ENCODE data around the gene IL17REL. TPM values are rescaled to one million over a fixed set of nuclear protein-coding genes. Genes with fewer than 3 reads are reported as not detected.

The IL17REL gene
- total RNA-seq, 1 experiment from 2014 or later = 0.24 TPM

DNA sequence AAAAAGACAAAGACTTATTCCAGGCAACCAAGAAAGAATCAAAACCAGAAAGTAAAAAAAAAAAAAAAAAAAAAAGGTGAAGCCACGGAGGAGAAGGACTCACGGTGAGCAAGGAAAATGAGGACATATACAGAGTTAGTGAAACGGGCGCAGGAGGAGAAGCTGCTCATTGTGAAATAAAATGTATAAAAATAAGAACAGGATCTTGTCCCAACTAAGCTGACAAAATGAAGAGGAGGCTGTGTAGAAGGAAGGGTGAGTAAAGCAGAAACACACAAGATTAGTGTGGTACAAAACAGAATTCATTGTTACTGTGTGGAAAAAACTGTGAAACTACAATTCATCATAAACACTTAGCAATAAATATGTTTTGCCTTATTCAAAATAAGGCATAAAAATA is 7.6 kb downstream of the IL17REL start (continued):
- TF ChIP-seq, protein P1, sequence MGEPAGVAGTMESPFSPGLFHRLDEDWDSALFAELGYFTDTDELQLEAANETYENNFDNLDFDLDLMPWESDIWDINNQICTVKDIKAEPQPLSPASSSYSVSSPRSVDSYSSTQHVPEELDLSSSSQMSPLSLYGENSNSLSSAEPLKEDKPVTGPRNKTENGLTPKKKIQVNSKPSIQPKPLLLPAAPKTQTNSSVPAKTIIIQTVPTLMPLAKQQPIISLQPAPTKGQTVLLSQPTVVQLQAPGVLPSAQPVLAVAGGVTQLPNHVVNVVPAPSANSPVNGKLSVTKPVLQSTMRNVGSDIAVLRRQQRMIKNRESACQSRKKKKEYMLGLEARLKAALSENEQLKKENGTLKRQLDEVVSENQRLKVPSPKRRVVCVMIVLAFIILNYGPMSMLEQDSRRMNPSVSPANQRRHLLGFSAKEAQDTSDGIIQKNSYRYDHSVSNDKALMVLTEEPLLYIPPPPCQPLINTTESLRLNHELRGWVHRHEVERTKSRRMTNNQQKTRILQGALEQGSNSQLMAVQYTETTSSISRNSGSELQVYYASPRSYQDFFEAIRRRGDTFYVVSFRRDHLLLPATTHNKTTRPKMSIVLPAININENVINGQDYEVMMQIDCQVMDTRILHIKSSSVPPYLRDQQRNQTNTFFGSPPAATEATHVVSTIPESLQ (CRISPR knock-in tag; IDR thresholded peaks at IDR 0.05) = no peak

DNA sequence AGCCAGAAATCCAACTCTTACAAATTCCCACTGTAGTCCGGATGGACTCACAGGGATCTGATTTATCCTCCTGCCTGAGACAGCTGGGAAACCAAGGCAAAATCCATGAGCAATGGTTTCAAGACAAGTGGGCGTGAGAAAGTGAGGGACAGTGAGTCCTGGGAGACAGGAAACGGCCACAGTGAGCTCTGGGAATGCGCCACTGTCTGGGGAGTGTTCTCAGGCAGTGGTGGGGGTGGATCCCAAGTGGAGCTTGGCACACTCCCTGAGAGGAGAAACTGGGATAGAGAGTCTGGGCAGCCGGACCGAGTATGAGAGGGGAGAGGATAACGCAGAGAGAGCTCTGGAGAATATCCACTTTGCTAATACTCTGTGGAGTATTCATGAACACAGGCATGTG is 9.8 kb downstream of the IL17REL start:
- ATAC-seq (no peak), DNase-seq (ENCODE audit: low spot score) (no peak)
- peaks cover 25% of the 10 kb centered on the region for H3K27me3 Mint-ChIP-seq (ENCODE audit: low read depth)
- no peak overlapping the region for H3K4me3 Mint-ChIP-seq
- peaks cover 9% of the 10 kb centered on the region for H3K4me1 Mint-ChIP-seq
- TF ChIP-seq MXD4 (CRISPR knock-in tag; IDR thresholded peaks at IDR 0.05; ENCODE audit: borderline replicate concordance) = no peak
- TF ChIP-seq, protein P2, sequence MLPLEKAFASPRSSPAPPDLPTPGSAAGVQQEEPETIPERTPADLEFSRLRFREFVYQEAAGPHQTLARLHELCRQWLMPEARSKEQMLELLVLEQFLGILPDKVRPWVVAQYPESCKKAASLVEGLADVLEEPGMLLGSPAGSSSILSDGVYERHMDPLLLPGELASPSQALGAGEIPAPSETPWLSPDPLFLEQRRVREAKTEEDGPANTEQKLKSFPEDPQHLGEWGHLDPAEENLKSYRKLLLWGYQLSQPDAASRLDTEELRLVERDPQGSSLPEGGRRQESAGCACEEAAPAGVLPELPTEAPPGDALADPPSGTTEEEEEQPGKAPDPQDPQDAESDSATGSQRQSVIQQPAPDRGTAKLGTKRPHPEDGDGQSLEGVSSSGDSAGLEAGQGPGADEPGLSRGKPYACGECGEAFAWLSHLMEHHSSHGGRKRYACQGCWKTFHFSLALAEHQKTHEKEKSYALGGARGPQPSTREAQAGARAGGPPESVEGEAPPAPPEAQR (CRISPR knock-in tag; IDR thresholded peaks at IDR 0.05) = no peak
- TF ChIP-seq, protein P3, sequence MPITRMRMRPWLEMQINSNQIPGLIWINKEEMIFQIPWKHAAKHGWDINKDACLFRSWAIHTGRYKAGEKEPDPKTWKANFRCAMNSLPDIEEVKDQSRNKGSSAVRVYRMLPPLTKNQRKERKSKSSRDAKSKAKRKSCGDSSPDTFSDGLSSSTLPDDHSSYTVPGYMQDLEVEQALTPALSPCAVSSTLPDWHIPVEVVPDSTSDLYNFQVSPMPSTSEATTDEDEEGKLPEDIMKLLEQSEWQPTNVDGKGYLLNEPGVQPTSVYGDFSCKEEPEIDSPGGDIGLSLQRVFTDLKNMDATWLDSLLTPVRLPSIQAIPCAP (CRISPR knock-in tag; IDR thresholded peaks at IDR 0.05) = no peak
- no peak for TF ChIP-seq ATF1 (CRISPR knock-in tag; IDR thresholded peaks at IDR 0.05)
- TF ChIP-seq, protein P4, sequence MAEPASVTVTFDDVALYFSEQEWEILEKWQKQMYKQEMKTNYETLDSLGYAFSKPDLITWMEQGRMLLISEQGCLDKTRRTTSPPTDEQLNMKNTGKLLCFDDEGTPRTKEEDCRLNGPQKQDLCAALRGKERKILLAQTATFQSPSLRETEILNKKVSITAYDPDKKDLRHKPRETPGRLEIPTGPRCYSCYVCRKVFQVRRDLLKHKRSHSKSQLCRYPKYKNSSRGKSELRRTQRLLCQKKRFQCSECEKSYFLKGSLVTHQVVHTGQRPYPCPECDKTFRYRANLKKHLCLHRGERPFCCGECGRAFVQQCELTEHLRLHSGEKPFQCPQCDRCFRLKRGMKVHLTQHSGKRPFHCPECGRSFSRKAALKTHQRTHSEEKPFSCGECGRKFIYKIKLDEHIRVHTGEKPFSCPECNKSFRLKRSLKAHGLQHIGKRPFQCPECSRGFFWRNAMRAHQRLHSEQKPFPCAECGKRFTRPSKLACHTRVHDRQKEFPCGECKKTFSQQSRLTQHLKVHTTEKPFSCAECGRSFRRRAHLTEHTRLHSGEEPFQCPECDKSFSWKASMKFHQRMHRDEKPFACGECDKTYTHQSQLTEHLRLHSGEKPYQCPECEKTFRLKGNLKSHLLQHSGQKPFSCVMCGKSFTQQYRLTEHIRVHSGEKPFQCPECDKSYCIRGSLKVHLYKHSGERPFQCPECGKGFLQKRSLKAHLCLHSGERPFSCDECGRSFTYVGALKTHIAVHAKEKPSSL (CRISPR knock-in tag; conservative IDR thresholded peaks at IDR 0.05) = no peak
- TF ChIP-seq, protein P5, sequence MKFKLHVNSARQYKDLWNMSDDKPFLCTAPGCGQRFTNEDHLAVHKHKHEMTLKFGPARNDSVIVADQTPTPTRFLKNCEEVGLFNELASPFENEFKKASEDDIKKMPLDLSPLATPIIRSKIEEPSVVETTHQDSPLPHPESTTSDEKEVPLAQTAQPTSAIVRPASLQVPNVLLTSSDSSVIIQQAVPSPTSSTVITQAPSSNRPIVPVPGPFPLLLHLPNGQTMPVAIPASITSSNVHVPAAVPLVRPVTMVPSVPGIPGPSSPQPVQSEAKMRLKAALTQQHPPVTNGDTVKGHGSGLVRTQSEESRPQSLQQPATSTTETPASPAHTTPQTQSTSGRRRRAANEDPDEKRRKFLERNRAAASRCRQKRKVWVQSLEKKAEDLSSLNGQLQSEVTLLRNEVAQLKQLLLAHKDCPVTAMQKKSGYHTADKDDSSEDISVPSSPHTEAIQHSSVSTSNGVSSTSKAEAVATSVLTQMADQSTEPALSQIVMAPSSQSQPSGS (CRISPR knock-in tag; IDR thresholded peaks at IDR 0.05; ENCODE audit: borderline replicate concordance, low read depth) = no peak
- TF ChIP-seq, protein P6, sequence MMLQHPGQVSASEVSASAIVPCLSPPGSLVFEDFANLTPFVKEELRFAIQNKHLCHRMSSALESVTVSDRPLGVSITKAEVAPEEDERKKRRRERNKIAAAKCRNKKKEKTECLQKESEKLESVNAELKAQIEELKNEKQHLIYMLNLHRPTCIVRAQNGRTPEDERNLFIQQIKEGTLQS (CRISPR knock-in tag; conservative IDR thresholded peaks at IDR 0.05) = no peak
- TF ChIP-seq, protein P7, sequence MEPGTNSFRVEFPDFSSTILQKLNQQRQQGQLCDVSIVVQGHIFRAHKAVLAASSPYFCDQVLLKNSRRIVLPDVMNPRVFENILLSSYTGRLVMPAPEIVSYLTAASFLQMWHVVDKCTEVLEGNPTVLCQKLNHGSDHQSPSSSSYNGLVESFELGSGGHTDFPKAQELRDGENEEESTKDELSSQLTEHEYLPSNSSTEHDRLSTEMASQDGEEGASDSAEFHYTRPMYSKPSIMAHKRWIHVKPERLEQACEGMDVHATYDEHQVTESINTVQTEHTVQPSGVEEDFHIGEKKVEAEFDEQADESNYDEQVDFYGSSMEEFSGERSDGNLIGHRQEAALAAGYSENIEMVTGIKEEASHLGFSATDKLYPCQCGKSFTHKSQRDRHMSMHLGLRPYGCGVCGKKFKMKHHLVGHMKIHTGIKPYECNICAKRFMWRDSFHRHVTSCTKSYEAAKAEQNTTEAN (CRISPR knock-in tag; IDR thresholded peaks at IDR 0.05) = no peak
- no peak for TF ChIP-seq NFYB (CRISPR knock-in tag; conservative IDR thresholded peaks at IDR 0.05; ENCODE audit: low read depth)
- TF ChIP-seq NFATC4 (CRISPR knock-in tag; IDR thresholded peaks at IDR 0.05) = no peak
- TF ChIP-seq, protein P8, sequence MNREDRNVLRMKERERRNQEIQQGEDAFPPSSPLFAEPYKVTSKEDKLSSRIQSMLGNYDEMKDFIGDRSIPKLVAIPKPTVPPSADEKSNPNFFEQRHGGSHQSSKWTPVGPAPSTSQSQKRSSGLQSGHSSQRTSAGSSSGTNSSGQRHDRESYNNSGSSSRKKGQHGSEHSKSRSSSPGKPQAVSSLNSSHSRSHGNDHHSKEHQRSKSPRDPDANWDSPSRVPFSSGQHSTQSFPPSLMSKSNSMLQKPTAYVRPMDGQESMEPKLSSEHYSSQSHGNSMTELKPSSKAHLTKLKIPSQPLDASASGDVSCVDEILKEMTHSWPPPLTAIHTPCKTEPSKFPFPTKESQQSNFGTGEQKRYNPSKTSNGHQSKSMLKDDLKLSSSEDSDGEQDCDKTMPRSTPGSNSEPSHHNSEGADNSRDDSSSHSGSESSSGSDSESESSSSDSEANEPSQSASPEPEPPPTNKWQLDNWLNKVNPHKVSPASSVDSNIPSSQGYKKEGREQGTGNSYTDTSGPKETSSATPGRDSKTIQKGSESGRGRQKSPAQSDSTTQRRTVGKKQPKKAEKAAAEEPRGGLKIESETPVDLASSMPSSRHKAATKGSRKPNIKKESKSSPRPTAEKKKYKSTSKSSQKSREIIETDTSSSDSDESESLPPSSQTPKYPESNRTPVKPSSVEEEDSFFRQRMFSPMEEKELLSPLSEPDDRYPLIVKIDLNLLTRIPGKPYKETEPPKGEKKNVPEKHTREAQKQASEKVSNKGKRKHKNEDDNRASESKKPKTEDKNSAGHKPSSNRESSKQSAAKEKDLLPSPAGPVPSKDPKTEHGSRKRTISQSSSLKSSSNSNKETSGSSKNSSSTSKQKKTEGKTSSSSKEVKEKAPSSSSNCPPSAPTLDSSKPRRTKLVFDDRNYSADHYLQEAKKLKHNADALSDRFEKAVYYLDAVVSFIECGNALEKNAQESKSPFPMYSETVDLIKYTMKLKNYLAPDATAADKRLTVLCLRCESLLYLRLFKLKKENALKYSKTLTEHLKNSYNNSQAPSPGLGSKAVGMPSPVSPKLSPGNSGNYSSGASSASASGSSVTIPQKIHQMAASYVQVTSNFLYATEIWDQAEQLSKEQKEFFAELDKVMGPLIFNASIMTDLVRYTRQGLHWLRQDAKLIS (CRISPR knock-in tag; IDR thresholded peaks at IDR 0.05; ENCODE audit: borderline replicate concordance) = no peak
- TF ChIP-seq KAT7 (CRISPR knock-in tag; IDR thresholded peaks at IDR 0.05; ENCODE audit: borderline replicate concordance) = no peak
- TF ChIP-seq FOXK1 (CRISPR knock-in tag; IDR thresholded peaks at IDR 0.05) = no peak
- no peak for TF ChIP-seq GABPB1 (CRISPR knock-in tag; IDR thresholded peaks at IDR 0.05)
- TF ChIP-seq, protein P9, sequence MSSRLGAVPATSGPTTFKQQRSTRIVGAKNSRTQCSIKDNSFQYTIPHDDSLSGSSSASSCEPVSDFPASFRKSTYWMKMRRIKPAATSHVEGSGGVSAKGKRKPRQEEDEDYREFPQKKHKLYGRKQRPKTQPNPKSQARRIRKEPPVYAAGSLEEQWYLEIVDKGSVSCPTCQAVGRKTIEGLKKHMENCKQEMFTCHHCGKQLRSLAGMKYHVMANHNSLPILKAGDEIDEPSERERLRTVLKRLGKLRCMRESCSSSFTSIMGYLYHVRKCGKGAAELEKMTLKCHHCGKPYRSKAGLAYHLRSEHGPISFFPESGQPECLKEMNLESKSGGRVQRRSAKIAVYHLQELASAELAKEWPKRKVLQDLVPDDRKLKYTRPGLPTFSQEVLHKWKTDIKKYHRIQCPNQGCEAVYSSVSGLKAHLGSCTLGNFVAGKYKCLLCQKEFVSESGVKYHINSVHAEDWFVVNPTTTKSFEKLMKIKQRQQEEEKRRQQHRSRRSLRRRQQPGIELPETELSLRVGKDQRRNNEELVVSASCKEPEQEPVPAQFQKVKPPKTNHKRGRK (CRISPR knock-in tag; IDR thresholded peaks at IDR 0.05; ENCODE audit: borderline replicate concordance) = no peak
- TF ChIP-seq RELA (CRISPR knock-in tag; IDR thresholded peaks at IDR 0.05; ENCODE audit: borderline replicate concordance) = no peak
- H3K36me3 Mint-ChIP-seq = no peaks in the 10 kb centered on the region
- ChIA-PET CTCF (interaction anchor here (1.9 to 5.4 kb wide), 2 partner anchors 27 to 57 kb away, joined by 4 to 38 read pairs; no protein-coding TSS in a partner anchor), POLR2A (interaction anchor here (0.6 kb wide), 1 partner anchor 25 kb away, joined by 4 read pairs; no protein-coding TSS in a partner anchor)
- no peak overlapping the region for H3K27ac Mint-ChIP-seq
- no peaks in the 10 kb centered on the region for H3K9me3 Mint-ChIP-seq

Measured in WTC11 (cell line).